Liver (tissue), 9 donors: ENCODE results near the gene TNFAIP3. TPM values are rescaled to one million over a fixed set of nuclear protein-coding genes. Genes with fewer than 3 reads are reported as not detected.

Experiments
- DNase-seq: peaks from one replicate; pipeline ENCODE4 v3.0.0-alpha.2; 2017; ENCODE audit warnings: low spot score
- H3K27ac ChIP-seq, 2 donors: one replicate each; pipeline ENCODE4 v1.7.0; 2013; ENCODE audit warnings: inconsistent platforms in 2 of 2, low read length in 2 of 2, control low read depth in 1 of 2, low read depth in 1 of 2, mild to moderate bottlenecking in 1 of 2
- H3K27me3 ChIP-seq, 4 donors: one replicate each; pipeline versions ENCODE4 v1.6.1 to v1.7.0; 2013; ENCODE audit warnings: low read length in 3 of 4, inconsistent platforms in 1 of 4, mild to moderate bottlenecking in 1 of 4, moderate library complexity in 1 of 4; ENCODE audit not compliant: control insufficient read depth in 4 of 4, insufficient read depth in 4 of 4
- H3K36me3 ChIP-seq, 4 donors: one replicate each; pipeline versions ENCODE4 v1.6.1 to v1.7.0; 2013; ENCODE audit warnings: low read length in 3 of 4, mild to moderate bottlenecking in 3 of 4, low read depth in 1 of 4, moderate library complexity in 1 of 4; ENCODE audit not compliant: control insufficient read depth in 4 of 4, insufficient read depth in 3 of 4
- H3K4me1 ChIP-seq, 4 donors: one replicate each; pipeline versions ENCODE4 v1.6.1 to v1.7.0; 2013; ENCODE audit warnings: low read length in 3 of 4, mild to moderate bottlenecking in 3 of 4, moderate library complexity in 1 of 4; ENCODE audit not compliant: control insufficient read depth in 4 of 4, insufficient read depth in 4 of 4
- H3K4me3 ChIP-seq, 3 donors: one replicate each; pipeline versions ENCODE4 v1.6.1 to v1.7.0; 2013; ENCODE audit warnings: low read length in 3 of 3, control low read depth in 1 of 3, low read depth in 1 of 3, mild to moderate bottlenecking in 1 of 3
- H3K9ac ChIP-seq, 2 donors: one replicate each; pipeline ENCODE4 v1.7.0; 2013; ENCODE audit warnings: low read length in 2 of 2, mild to moderate bottlenecking in 2 of 2, moderate library complexity in 2 of 2, control low read depth in 1 of 2, low read depth in 1 of 2
- H3K9me3 ChIP-seq, 4 donors: one replicate each; pipeline versions ENCODE4 v1.6.1 to v1.7.0; 2013; ENCODE audit warnings: low read length in 3 of 4; ENCODE audit not compliant: control insufficient read depth in 4 of 4
- EGR1 ChIP-seq, 2 donors: IDR thresholded peaks; 2 replicates each; pipeline ENCODE4 v1.6.1; 2016 to 2018; ENCODE audit warnings: antibody characterized with exemption in 2 of 2, low read depth in 2 of 2
- FOXA1 ChIP-seq: IDR thresholded peaks from 2 replicates; pipeline ENCODE4 v1.6.1; 2016; ENCODE audit warnings: antibody characterized with exemption
- FOXA2 ChIP-seq: IDR thresholded peaks from 2 replicates; pipeline ENCODE4 v1.6.1; 2016; ENCODE audit warnings: antibody characterized with exemption
- GABPA ChIP-seq, 2 donors: IDR thresholded peaks in 1 of 2; conservative IDR thresholded peaks in 1 of 2; 2 replicates each; pipeline ENCODE4 v1.6.1; 2016; ENCODE audit warnings: antibody characterized with exemption in 2 of 2, mild to moderate bottlenecking in 1 of 2, moderate library complexity in 1 of 2
- HNF4G ChIP-seq: IDR thresholded peaks from 2 replicates; pipeline ENCODE4 v1.6.1; 2016; ENCODE audit warnings: antibody characterized with exemption
- MAX ChIP-seq: IDR thresholded peaks from 2 replicates; pipeline ENCODE4 v1.6.1; 2016; ENCODE audit warnings: antibody characterized with exemption
- NR2F2 ChIP-seq: IDR thresholded peaks from 2 replicates; pipeline ENCODE4 v1.6.1; 2016; ENCODE audit warnings: antibody characterized with exemption
- RAD21 ChIP-seq, 2 donors: IDR thresholded peaks; 2 replicates each; pipeline ENCODE4 v1.6.1; 2016; ENCODE audit warnings: antibody characterized with exemption in 2 of 2, mild to moderate bottlenecking in 2 of 2
- RXRA ChIP-seq, 2 donors: IDR thresholded peaks; 2 replicates each; pipeline ENCODE4 v1.6.1; 2017 to 2018; ENCODE audit warnings: antibody characterized with exemption in 2 of 2, mild to moderate bottlenecking in 1 of 2
- SP1 ChIP-seq: IDR thresholded peaks from 2 replicates; pipeline ENCODE4 v1.6.1; 2018; ENCODE audit warnings: antibody characterized with exemption, mild to moderate bottlenecking
- YY1 ChIP-seq: IDR thresholded peaks from 2 replicates; pipeline ENCODE4 v1.6.1; 2016; ENCODE audit warnings: antibody characterized with exemption, mild to moderate bottlenecking
- ZBTB33 ChIP-seq: IDR thresholded peaks from 2 replicates; pipeline ENCODE4 v1.6.1; 2016; ENCODE audit warnings: antibody characterized with exemption
- WGBS: extraction: QIAGEN DNeasy Blood & Tissue Kit; methylation state at CpG from one replicate; pipeline ENCODE4 v1.1.7; 2013; 5-methylcytosine and 5-hydroxymethylcytosine counted together
- polyA plus RNA-seq, 2 donors: library from polyadenylated mRNA; stranded (reverse) in 1 of 2; unstranded in 1 of 2; fragments of 200-250 nt in 1 of 2; fragments of >200 nt in 1 of 2; fragmentation: Nextera tagmentation in 1 of 2; extraction: Ambion mirVana in 1 of 2; gene quantifications; one replicate each; pipeline versions ENCODE4 v1.2.1 to v1.2.3, GENCODE V29; 2013 to 2015
- total RNA-seq, 2 donors: library from RNA; depleted of rRNA; stranded (reverse); fragments of >200 nt; gene quantifications; one replicate each; pipeline ENCODE4 v1.2.3, GENCODE V29; 2014
- TF ChIP-seq, protein P1 (sequence below): IDR thresholded peaks from 2 replicates; pipeline ENCODE4 v1.6.1; 2016; ENCODE audit warnings: antibody characterized with exemption
- TF ChIP-seq, protein P2 (sequence below): fragments of 150-350 bp; IDR thresholded peaks from 2 replicates; pipeline ENCODE4 v1.5.1; 2017; ENCODE audit warnings: improper control_type of control experiment, low read depth, low read length; ENCODE audit not compliant: missing input control
- donor health status: healthy.
- donor health status: healthy.
- donor health status: healthy.
- donor health status: healthy.
- donor health status: healthy.

The TNFAIP3 gene
- total and polyA plus RNA-seq, 4 donors: 4.5 to 8.0 (median 6.7) TPM

DNA sequence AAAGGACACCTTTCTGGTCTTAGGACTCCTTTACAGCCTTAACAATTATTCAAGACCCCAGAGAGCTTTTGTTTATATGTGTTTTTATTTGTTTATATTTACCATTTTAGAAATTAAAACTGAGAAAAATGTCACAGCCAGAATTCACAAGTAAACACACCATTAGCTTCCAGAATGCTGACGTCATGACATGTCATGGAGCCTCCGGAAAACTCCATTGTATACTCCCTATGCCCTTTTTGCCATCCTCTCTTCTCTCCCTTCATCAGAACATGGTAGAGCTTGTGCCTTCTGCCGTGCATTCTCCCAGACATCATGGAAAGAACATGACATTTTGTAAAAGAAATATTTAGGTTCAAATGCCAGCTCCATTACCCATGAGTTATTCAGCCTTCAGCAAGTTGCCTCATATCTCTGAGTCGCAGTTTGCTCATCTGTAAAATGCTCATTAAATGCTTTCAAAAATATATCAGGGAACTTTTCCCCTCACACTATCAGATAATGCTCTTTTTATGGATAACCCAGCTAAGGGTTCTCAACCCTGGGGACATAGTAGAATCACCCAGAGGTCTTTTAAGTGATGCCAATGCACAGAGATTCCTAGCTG lies 27.8 kb downstream of the TNFAIP3 start:
- Histone ChIP-seq H3K4me1 (no peaks in the 10 kb centered on the region), H3K9ac (no peak overlapping the region), H3K36me3 (no peaks in the 10 kb centered on the region), H3K27ac (no peak overlapping the region), H3K9me3 (no peaks in the 10 kb centered on the region), H3K4me3 (no peak overlapping the region), H3K27me3 (no peaks in the 10 kb centered on the region)
- no peak for TF ChIP-seq MAX
- no peak for TF ChIP-seq SP1
- 90% methylated on average over 4 of the region's 4 CpGs for WGBS
- DNase-seq: no peak

GRCh38 chr6:137896647-137897046 lies 29.6 kb downstream of the TNFAIP3 start:
- Histone ChIP-seq H3K4me3 (no peak overlapping the region), H3K36me3 (no peaks in the 10 kb centered on the region), H3K9ac (no peak overlapping the region), H3K27ac (no peak overlapping the region), H3K4me1 (peaks cover 0 to 10% (median 4%) of the 10 kb centered on the region in 4 donors), H3K9me3 (no peaks in the 10 kb centered on the region), H3K27me3 (no peaks in the 10 kb centered on the region)
- no peak for DNase-seq
- 95% methylated on average over 3 of the region's 3 CpGs for WGBS
- TF ChIP-seq EGR1 (IDR thresholded peaks at IDR 0.05; ENCODE audit: low read depth in 2 of 2) (no peak), NR2F2 (no peak), ZBTB33 (no peak), MAX (no peak)
- TF ChIP-seq, protein P1, sequence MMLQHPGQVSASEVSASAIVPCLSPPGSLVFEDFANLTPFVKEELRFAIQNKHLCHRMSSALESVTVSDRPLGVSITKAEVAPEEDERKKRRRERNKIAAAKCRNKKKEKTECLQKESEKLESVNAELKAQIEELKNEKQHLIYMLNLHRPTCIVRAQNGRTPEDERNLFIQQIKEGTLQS: no peak

GRCh38 chr6:137900815-137901214 lies 33.8 kb downstream of the TNFAIP3 start:
- no peak for TF ChIP-seq FOXA1
- TF ChIP-seq YY1: no peak
- no peak for TF ChIP-seq GABPA (IDR thresholded peaks at IDR 0.05 in 1 of 2, conservative IDR thresholded peaks at IDR 0.05 in 1 of 2)
- Histone ChIP-seq H3K27me3 (no peaks in the 10 kb centered on the region), H3K9me3 (no peaks in the 10 kb centered on the region), H3K36me3 (no peaks in the 10 kb centered on the region), H3K4me3 (no peak overlapping the region), H3K4me1 (peaks cover 5 to 21% (median 12%) of the 10 kb centered on the region in 4 donors), H3K27ac (peak overlapping the region in 1 of 2 donors; percentile 48), H3K9ac (no peak overlapping the region)
- 72% methylated on average over 2 of the region's 2 CpGs for WGBS
- no peak for DNase-seq

- DNase-seq: peak; percentile 45
- Histone ChIP-seq H3K4me3 (no peak overlapping the region), H3K9ac (no peak overlapping the region), H3K4me1 (peaks cover 5 to 21% (median 12%) of the 10 kb centered on the region in 4 donors), H3K27ac (peak overlapping the region; percentile 32 to 48), H3K27me3 (no peaks in the 10 kb centered on the region), H3K36me3 (no peaks in the 10 kb centered on the region), H3K9me3 (no peaks in the 10 kb centered on the region)
- 27% methylated on average over 1 of the region's 1 CpG for WGBS
- TF ChIP-seq, protein P1: peak; percentile 55
- TF ChIP-seq FOXA2 (peak; percentile 69), RXRA (IDR thresholded peaks at IDR 0.05) (peak; percentile 90 to 92), FOXA1 (peak; percentile 63), RAD21 (IDR thresholded peaks at IDR 0.05) (peak; percentile 45 to 59), GABPA (IDR thresholded peaks at IDR 0.05 in 1 of 2, conservative IDR thresholded peaks at IDR 0.05 in 1 of 2) (peak in 1 of 2 donors; percentile 20), HNF4G (peak; percentile 93), EGR1 (IDR thresholded peaks at IDR 0.05; ENCODE audit: low read depth in 2 of 2) (no peak)
- TF ChIP-seq, protein P2, sequence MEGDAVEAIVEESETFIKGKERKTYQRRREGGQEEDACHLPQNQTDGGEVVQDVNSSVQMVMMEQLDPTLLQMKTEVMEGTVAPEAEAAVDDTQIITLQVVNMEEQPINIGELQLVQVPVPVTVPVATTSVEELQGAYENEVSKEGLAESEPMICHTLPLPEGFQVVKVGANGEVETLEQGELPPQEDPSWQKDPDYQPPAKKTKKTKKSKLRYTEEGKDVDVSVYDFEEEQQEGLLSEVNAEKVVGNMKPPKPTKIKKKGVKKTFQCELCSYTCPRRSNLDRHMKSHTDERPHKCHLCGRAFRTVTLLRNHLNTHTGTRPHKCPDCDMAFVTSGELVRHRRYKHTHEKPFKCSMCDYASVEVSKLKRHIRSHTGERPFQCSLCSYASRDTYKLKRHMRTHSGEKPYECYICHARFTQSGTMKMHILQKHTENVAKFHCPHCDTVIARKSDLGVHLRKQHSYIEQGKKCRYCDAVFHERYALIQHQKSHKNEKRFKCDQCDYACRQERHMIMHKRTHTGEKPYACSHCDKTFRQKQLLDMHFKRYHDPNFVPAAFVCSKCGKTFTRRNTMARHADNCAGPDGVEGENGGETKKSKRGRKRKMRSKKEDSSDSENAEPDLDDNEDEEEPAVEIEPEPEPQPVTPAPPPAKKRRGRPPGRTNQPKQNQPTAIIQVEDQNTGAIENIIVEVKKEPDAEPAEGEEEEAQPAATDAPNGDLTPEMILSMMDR: no peak
Measured at GRCh38 chr6:137901454-137901853, 34.4 kb downstream of the TNFAIP3 start.
